HG03103 (cell line): Measurements from ENCODE around the gene HINFP.

Experiments used
- ATAC-seq: cut with Tn5 transposase; IDR thresholded peaks from one replicate; pipeline ENCODE4 v1.9.1; 2021; ENCODE audit warnings: low read depth; ENCODE audit not compliant: unreplicated experiment

The HINFP gene

GRCh38 chr11:119121008-119121810 lies at the start of gene HINFP:
TSS of gene HINFP (plus strand) at chr11:119121580. CDS start at chr11:119126945, 5,365 bp downstream.
- peak; percentile 94 for ATAC-seq

GRCh38 chr11:119077839-119078238 lies 43.5 kb upstream of the HINFP start:
- no peak for ATAC-seq

GRCh38 chr11:119078675-119079420 lies 42.5 kb upstream of the HINFP start:
- ATAC-seq: no peak

- no peak for ATAC-seq
Measured at GRCh38 chr11:119081682-119082260, 39.6 kb upstream of the HINFP start.

- ATAC-seq: peak; percentile 78
Measured at GRCh38 chr11:119084663-119085436, 36.5 kb upstream of the HINFP start, which contains the start of gene HMBS. TSS of gene HMBS (plus strand) at chr11:119084881. CDS start at chr11:119085034, 153 bp downstream.

GRCh38 chr11:119085437-119085847 lies 35.9 kb upstream of the HINFP start:
- ATAC-seq: peak; percentile 12

- no peak for ATAC-seq
Measured at GRCh38 chr11:119087123-119087522, 34.3 kb upstream of the HINFP start.

- ATAC-seq: no peak
Measured at GRCh38 chr11:119087747-119088241, 33.6 kb upstream of the HINFP start.

- ATAC-seq: no peak
Measured at GRCh38 chr11:119088406-119088805, 33.0 kb upstream of the HINFP start.

- ATAC-seq: no peak
Measured at GRCh38 chr11:119089319-119089718, 32.1 kb upstream of the HINFP start.

- no peak for ATAC-seq
Measured at GRCh38 chr11:119091178-119091577, 30.2 kb upstream of the HINFP start.

- ATAC-seq: no peak
Measured at GRCh38 chr11:119091966-119092879, 29.2 kb upstream of the HINFP start.

GRCh38 chr11:119092880-119093842 lies 28.2 kb upstream of the HINFP start:
- ATAC-seq: no peak

GRCh38 chr11:119093942-119094815 lies 27.2 kb upstream of the HINFP start:
- ATAC-seq: no peak

GRCh38 chr11:119094816-119095065 lies 26.6 kb upstream of the HINFP start:
- peak; percentile 26 for ATAC-seq

GRCh38 chr11:119095066-119095880 lies 26.1 kb upstream of the HINFP start:
- ATAC-seq: peak; percentile 70

- ATAC-seq: no peak
Measured at GRCh38 chr11:119099711-119100110, 21.7 kb upstream of the HINFP start.
